ENCODE measurements around the gene UPF2. TPM values are rescaled to one million over a fixed set of nuclear protein-coding genes. Genes with fewer than 3 reads are reported as not detected.
"Not testable (repeated sequence)": the region's sequence is repeated elsewhere in the genome, so short reads cannot be mapped to it uniquely, and the experiment has no call there.

UPF2 gene
- total and polyA plus RNA-seq, 10 of the 15 experiments (the other 5 are each of a cell fraction or from before 2014, with no cell fraction given), result 21.0 to 44.4 (median 25.9) TPM

DNA sequence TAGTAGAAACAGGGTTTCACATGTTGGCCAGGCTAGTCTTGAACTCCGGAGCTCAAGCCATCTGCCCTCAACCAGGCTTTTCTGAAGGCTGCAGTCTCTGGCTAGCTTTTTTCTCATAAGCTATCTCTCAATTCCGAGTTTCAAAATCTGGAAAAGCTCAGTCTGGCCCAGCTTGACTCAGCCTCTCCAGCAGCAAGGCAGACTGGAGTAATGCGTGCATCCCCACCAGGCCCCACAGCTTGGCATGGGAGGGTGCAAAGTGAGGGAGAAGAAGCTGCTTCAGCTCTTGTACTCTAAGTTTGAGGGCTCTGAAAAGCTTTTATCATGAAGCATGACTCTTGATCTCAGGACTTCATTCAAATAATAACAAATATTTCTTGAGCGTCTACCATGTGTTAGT lies 30.9 kb upstream of the UPF2 start (continued):
- TF ChIP-seq, protein P1, sequence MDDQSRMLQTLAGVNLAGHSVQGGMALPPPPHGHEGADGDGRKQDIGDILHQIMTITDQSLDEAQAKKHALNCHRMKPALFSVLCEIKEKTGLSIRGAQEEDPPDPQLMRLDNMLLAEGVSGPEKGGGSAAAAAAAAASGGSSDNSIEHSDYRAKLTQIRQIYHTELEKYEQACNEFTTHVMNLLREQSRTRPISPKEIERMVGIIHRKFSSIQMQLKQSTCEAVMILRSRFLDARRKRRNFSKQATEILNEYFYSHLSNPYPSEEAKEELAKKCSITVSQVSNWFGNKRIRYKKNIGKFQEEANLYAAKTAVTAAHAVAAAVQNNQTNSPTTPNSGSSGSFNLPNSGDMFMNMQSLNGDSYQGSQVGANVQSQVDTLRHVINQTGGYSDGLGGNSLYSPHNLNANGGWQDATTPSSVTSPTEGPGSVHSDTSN (IDR thresholded peaks at IDR 0.05; ENCODE audit: insufficient replicate concordance, low read depth, low read length), result no peak
- no peak for TF ChIP-seq DPF2 (IDR thresholded peaks at IDR 0.05)
- TF ChIP-seq SMC3 (IDR thresholded peaks at IDR 0.05; ENCODE audit: borderline replicate concordance, low read length), result no peak

DNA sequence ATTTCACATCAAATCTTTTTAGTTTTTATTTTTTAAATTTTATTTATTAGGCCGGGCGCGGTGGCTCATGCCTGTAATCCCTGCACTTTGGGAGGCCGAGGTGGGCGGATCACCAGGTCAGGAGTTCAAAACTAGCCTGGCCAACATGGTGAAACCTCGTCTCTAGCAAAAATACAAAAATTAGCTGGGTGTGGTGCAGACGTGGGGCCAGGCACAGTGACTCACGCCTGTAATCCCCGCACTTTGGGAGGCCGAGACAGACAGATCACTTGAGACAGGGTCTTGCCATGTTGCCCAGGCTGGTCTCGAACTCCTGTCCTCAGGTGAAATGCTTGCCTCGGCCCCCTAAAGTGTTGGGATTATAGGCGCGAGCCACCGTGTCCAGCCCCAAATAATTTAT lies 28.8 kb upstream of the UPF2 start:
- H3K9me3 ChIP-seq (replicated peaks; ENCODE audit: control insufficient read depth, insufficient read depth, low read length); H2AFZ ChIP-seq (ENCODE audit: control insufficient read depth, low read depth, low read length); H3K4me3 ChIP-seq; H3K36me3 ChIP-seq (ENCODE audit: control insufficient read depth in 2 of 2, insufficient read depth in 2 of 2, low read length in 1 of 2); H3K27ac ChIP-seq (ENCODE audit: control insufficient read depth, insufficient read depth); BruUV-seq (replicated peaks); H4K20me1 ChIP-seq (ENCODE audit: control insufficient read depth, insufficient read depth); intact Hi-C loops (cut with micrococcal nuclease; ENCODE audit: unreplicated experiment); ATAC-seq; H3K9ac ChIP-seq (ENCODE audit: control insufficient read depth, insufficient read depth, low read length); H3K27me3 ChIP-seq (replicated peaks in 1 of 2; ENCODE audit: control insufficient read depth in 2 of 2, insufficient read depth in 2 of 2, low read length in 1 of 2); DNase-seq (ENCODE audit: low read depth, low spot score); FAIRE-seq; in situ Hi-C loops (cut with MboI): not testable (repeated sequence)
- Histone ChIP-seq H3K79me2 (ENCODE audit: control insufficient read depth, insufficient read depth, low read length) (peaks cover 46% of the 10 kb centered on the region), H3K4me1 (ENCODE audit: control insufficient read depth, insufficient read depth, low read length) (peaks cover 30% of the 10 kb centered on the region), H3K4me2 (ENCODE audit: control insufficient read depth, insufficient read depth) (peak overlapping the region; percentile 86)
- ChIA-PET RAD21 (ENCODE audit: unreplicated experiment) (interaction anchor here (1.1 to 4.7 kb wide), 2 partner anchors 29 to 51 kb away, joined by 4 to 40 read pairs; partner anchors contain the start of gene UPF2), SMC1A (ENCODE audit: uncharacterized antibody, unreplicated experiment) (interaction anchor here (0.6 to 6.0 kb wide), 5 partner anchors 9 to 28 kb away, joined by 3 to 64 read pairs (median 31); partner anchors contain the start of gene UPF2), CTCF (interaction anchor here (1.9 to 2.5 kb wide), 2 partner anchors 21 to 30 kb away, joined by 5 to 8 read pairs; no protein-coding TSS in a partner anchor), POLR2A (interaction anchor here (1.2 to 4.3 kb wide), 2 partner anchors 29 to 57 kb away, joined by 3 to 35 read pairs; partner anchors contain the start of gene UPF2)
- 96% methylated on average over 15 of the region's 15 CpGs for WGBS (ENCODE audit: insufficient coverage, insufficient replicate concordance, low lambda C conversion rate, missing lambda C conversion rate)

All from GM12878 (cell line).